Suppressor macrophage (primary cell): Measurements from ENCODE around the gene IQSEC2.

Source experiments
- DNase-seq, 4 experiments: peaks; one replicate each; pipeline ENCODE4 v3.0.0-alpha.2; 2020 to 2022

IQSEC2 gene

GRCh38 chrX:53268173-53268572 lies 13.2 kb downstream of the IQSEC2 start:
- peak; percentile 32 to 54 (median 51) for DNase-seq

GRCh38 chrX:53266914-53267313 lies 14.5 kb downstream of the IQSEC2 start:
- peak in 3 of 4 experiments; percentile 35 to 58 (median 47) for DNase-seq

GRCh38 chrX:53265771-53266574 lies 15.4 kb downstream of the IQSEC2 start:
- peak in 2 of 4 experiments; percentile 31 to 38 for DNase-seq

GRCh38 chrX:53263597-53264094 lies 17.7 kb downstream of the IQSEC2 start:
- DNase-seq, result peak; percentile 22 to 55 (median 39)

- DNase-seq, result peak; percentile 55 to 79 (median 76)
These were observed 18.4 kb downstream of the IQSEC2 start for GRCh38 chrX:53262918-53263394.

GRCh38 chrX:53262189-53262917 lies 19.0 kb downstream of the IQSEC2 start:
- no peak for DNase-seq

- DNase-seq, result no peak
These were observed 19.9 kb downstream of the IQSEC2 start for GRCh38 chrX:53261355-53261972.

- DNase-seq, result no peak
These were observed 20.5 kb downstream of the IQSEC2 start for GRCh38 chrX:53260836-53261235.

GRCh38 chrX:53257670-53258423 lies 23.5 kb downstream of the IQSEC2 start:
- no peak for DNase-seq

- DNase-seq, result no peak
These were observed 24.2 kb downstream of the IQSEC2 start for GRCh38 chrX:53257166-53257565.

GRCh38 chrX:53256446-53257041 lies 24.8 kb downstream of the IQSEC2 start:
- no peak for DNase-seq

- DNase-seq, result no peak
These were observed 25.6 kb downstream of the IQSEC2 start for GRCh38 chrX:53255738-53256191.

- no peak for DNase-seq
These were observed 26.6 kb downstream of the IQSEC2 start for GRCh38 chrX:53254570-53255461.

- DNase-seq, result no peak
These were observed 27.9 kb downstream of the IQSEC2 start for GRCh38 chrX:53253293-53254020.

- DNase-seq, result no peak
These were observed 30.1 kb downstream of the IQSEC2 start for GRCh38 chrX:53251307-53251706.

GRCh38 chrX:53250556-53250955 lies 30.8 kb downstream of the IQSEC2 start:
- no peak for DNase-seq

GRCh38 chrX:53249408-53250042 lies 31.9 kb downstream of the IQSEC2 start:
- DNase-seq, result no peak

- DNase-seq, result no peak
These were observed 33.5 kb downstream of the IQSEC2 start for GRCh38 chrX:53247928-53248327.

GRCh38 chrX:53246231-53246630 lies 35.2 kb downstream of the IQSEC2 start:
- DNase-seq, result no peak
